ENCODE data around the gene TRAPPC12. TPM values are rescaled to one million over a fixed set of nuclear protein-coding genes. Genes with fewer than 3 reads are reported as not detected.
A peak's percentile ranks its signal among the peaks of the same experiment; 100 is the strongest.

TRAPPC12 gene
- polyA plus RNA-seq, 1 donor from 2014 or later, result 76.2 TPM

DNA sequence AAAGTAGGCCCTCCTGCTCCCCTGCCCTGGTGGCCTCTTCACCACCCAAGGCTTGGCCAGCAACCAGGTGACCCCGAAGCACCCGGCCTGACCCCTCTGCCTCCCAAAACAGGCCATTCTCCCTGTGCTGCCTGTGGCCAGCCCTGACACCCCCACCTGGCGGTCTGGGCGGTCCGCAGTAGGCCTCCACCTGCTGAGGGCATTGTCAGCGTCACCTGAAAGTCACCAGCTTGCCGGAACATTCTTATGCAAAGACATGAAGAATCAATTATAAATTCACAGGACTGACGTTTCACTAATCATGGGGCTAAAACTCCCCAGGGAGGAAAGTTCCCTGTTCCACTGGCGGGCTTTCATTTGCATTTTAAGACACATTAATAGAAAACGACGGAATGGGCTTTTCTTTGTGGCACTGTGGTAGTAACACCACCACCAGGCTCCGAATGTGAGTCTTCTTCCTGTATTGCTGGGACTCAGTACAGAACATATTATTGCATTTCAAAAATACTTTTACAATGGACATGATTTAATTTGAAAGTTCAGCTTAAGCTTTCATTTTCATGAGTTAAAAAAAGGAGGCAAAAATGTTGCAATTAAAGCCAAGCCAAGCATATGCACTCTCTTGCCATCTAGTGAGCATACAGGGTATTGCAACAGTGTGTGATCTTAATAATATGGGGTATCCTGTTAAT lies 82.5 kb downstream of the TRAPPC12 start:
- peak; percentile 90 for TF ChIP-seq SMC3 (conservative IDR thresholded peaks at IDR 0.05; ENCODE audit: poor library complexity)
- TF ChIP-seq, protein P1, sequence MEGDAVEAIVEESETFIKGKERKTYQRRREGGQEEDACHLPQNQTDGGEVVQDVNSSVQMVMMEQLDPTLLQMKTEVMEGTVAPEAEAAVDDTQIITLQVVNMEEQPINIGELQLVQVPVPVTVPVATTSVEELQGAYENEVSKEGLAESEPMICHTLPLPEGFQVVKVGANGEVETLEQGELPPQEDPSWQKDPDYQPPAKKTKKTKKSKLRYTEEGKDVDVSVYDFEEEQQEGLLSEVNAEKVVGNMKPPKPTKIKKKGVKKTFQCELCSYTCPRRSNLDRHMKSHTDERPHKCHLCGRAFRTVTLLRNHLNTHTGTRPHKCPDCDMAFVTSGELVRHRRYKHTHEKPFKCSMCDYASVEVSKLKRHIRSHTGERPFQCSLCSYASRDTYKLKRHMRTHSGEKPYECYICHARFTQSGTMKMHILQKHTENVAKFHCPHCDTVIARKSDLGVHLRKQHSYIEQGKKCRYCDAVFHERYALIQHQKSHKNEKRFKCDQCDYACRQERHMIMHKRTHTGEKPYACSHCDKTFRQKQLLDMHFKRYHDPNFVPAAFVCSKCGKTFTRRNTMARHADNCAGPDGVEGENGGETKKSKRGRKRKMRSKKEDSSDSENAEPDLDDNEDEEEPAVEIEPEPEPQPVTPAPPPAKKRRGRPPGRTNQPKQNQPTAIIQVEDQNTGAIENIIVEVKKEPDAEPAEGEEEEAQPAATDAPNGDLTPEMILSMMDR (IDR thresholded peaks at IDR 0.05; ENCODE audit: poor library complexity, severe bottlenecking), result peak; percentile 96
- TF ChIP-seq RAD21 (conservative IDR thresholded peaks at IDR 0.05), result peak; percentile 92
- TF ChIP-seq EZH2 (IDR thresholded peaks at IDR 0.05; ENCODE audit: borderline replicate concordance, insufficient read depth, low read length, poor library complexity, severe bottlenecking), result no peak
- H3K36me3 ChIP-seq (ENCODE audit: insufficient read depth, low read length), result peaks cover 2% of the 10 kb centered on the region
- H4K20me1 ChIP-seq (ENCODE audit: insufficient read depth), result no peaks in the 10 kb centered on the region
- no peak overlapping the region for H3K4me2 ChIP-seq (ENCODE audit: low read length)
- H3K27me3 ChIP-seq (ENCODE audit: insufficient read depth, low read depth, low read length), result no peaks in the 10 kb centered on the region
- H3K4me3 ChIP-seq (ENCODE audit: low read length), result no peak overlapping the region
- H3K27ac ChIP-seq (ENCODE audit: low read length), result no peak overlapping the region
- H2AFZ ChIP-seq (ENCODE audit: low read depth, low read length), result no peak overlapping the region
- no peaks in the 10 kb centered on the region for H3K79me2 ChIP-seq (replicated peaks; ENCODE audit: insufficient read depth, low read length)
- H3K9me2 ChIP-seq (ENCODE audit: insufficient read depth, low read length), result no peaks in the 10 kb centered on the region
- H3F3A ChIP-seq (ENCODE audit: insufficient read depth, low read length, poor library complexity, severe bottlenecking), result no peaks in the 10 kb centered on the region
- H3K9ac ChIP-seq (ENCODE audit: low read length), result peak overlapping the region; percentile 46
- H3K9me3 ChIP-seq (ENCODE audit: low read length), result no peaks in the 10 kb centered on the region

DNA sequence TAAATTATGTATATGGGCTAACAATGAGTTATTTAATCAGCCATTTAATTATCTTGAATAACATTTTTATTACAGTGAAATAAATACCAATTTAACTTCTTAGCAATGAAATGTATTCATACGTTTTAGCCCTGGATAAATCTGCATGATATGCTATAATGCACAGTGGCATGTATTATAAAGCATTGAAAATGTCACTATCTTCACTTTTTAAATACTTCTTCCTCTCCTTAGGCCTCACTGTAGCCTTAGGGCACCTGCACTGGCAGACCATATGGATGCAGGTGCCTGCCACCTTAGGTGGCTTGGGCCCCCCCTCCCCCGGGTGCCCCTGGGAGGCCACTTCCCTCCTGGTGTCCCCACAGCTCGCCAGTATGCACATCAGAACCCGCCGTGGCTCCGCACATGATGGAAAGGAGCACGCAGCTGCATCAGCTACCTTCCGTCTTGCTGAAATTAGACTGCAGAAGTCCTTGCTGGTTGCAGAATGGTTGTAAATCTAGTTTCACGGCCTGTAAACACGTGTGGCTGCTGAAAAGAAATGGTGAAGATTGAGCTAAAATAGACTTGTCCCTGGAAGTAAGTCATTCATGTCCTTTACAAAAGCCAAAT lies 83.1 kb downstream of the TRAPPC12 start:
- TF ChIP-seq, protein P2, sequence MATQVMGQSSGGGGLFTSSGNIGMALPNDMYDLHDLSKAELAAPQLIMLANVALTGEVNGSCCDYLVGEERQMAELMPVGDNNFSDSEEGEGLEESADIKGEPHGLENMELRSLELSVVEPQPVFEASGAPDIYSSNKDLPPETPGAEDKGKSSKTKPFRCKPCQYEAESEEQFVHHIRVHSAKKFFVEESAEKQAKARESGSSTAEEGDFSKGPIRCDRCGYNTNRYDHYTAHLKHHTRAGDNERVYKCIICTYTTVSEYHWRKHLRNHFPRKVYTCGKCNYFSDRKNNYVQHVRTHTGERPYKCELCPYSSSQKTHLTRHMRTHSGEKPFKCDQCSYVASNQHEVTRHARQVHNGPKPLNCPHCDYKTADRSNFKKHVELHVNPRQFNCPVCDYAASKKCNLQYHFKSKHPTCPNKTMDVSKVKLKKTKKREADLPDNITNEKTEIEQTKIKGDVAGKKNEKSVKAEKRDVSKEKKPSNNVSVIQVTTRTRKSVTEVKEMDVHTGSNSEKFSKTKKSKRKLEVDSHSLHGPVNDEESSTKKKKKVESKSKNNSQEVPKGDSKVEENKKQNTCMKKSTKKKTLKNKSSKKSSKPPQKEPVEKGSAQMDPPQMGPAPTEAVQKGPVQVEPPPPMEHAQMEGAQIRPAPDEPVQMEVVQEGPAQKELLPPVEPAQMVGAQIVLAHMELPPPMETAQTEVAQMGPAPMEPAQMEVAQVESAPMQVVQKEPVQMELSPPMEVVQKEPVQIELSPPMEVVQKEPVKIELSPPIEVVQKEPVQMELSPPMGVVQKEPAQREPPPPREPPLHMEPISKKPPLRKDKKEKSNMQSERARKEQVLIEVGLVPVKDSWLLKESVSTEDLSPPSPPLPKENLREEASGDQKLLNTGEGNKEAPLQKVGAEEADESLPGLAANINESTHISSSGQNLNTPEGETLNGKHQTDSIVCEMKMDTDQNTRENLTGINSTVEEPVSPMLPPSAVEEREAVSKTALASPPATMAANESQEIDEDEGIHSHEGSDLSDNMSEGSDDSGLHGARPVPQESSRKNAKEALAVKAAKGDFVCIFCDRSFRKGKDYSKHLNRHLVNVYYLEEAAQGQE (IDR thresholded peaks at IDR 0.05; ENCODE audit: borderline replicate concordance), result no peak
- peak; percentile 34 for TF ChIP-seq SMC3 (conservative IDR thresholded peaks at IDR 0.05; ENCODE audit: poor library complexity)
- Histone ChIP-seq H3F3A (ENCODE audit: insufficient read depth, low read length, poor library complexity, severe bottlenecking) (no peaks in the 10 kb centered on the region), H3K79me2 (replicated peaks; ENCODE audit: insufficient read depth, low read length) (no peaks in the 10 kb centered on the region), H2AFZ (ENCODE audit: low read depth, low read length) (no peak overlapping the region), H4K20me1 (ENCODE audit: insufficient read depth) (no peaks in the 10 kb centered on the region), H3K4me3 (ENCODE audit: low read length) (no peak overlapping the region), H3K9me2 (ENCODE audit: insufficient read depth, low read length) (no peaks in the 10 kb centered on the region), H3K9ac (ENCODE audit: low read length) (no peak overlapping the region), H3K4me2 (ENCODE audit: low read length) (no peak overlapping the region), H3K9me3 (ENCODE audit: low read length) (no peaks in the 10 kb centered on the region), H3K36me3 (ENCODE audit: insufficient read depth, low read length) (no peaks in the 10 kb centered on the region), H3K27ac (ENCODE audit: low read length) (no peak overlapping the region), H3K27me3 (ENCODE audit: insufficient read depth, low read depth, low read length) (no peaks in the 10 kb centered on the region)

DNA sequence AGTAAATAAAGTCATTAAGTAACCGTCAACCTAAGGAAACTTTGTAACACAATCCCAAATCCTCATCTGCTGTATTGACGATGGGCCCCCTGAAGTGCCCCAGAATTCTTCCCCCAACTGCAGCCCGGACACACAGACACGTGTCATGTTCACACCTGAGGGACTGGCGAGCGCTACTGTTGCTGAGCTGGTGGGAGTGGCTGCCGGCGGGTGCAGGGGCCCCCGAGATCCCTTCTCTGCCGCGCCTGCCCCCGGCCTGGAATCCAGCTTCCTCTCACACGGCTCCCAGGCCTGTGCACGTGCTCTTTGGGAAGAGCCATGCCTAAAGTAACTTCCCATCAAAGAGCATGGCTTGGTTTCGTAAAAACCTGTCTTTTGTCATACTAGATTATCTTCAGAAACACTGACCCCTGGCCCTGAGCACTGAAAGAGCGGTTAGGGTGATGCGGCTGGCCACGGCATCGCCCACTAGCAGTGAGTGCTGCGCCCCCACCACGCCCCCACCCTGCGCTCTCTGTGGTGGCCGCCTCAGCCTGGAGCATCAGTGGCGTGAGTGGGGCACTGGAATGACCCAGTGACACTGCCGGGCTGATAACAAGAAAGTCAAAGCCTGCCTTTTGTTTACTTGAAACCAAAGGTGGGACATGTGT lies 83.8 kb downstream of the TRAPPC12 start:
- Histone ChIP-seq H3K9me3 (ENCODE audit: low read length) (no peaks in the 10 kb centered on the region), H3K4me3 (ENCODE audit: low read length) (no peak overlapping the region), H3K9me2 (ENCODE audit: insufficient read depth, low read length) (no peaks in the 10 kb centered on the region), H2AFZ (ENCODE audit: low read depth, low read length) (no peak overlapping the region), H4K20me1 (ENCODE audit: insufficient read depth) (no peaks in the 10 kb centered on the region), H3F3A (ENCODE audit: insufficient read depth, low read length, poor library complexity, severe bottlenecking) (no peaks in the 10 kb centered on the region), H3K79me2 (replicated peaks; ENCODE audit: insufficient read depth, low read length) (no peaks in the 10 kb centered on the region), H3K4me2 (ENCODE audit: low read length) (no peak overlapping the region), H3K9ac (ENCODE audit: low read length) (no peak overlapping the region), H3K36me3 (ENCODE audit: insufficient read depth, low read length) (no peaks in the 10 kb centered on the region), H3K27me3 (ENCODE audit: insufficient read depth, low read depth, low read length) (no peaks in the 10 kb centered on the region), H3K27ac (ENCODE audit: low read length) (no peak overlapping the region)
- TF ChIP-seq MXI1 (conservative IDR thresholded peaks at IDR 0.05; ENCODE audit: poor library complexity, severe bottlenecking), result no peak
- TF ChIP-seq SMC3 (conservative IDR thresholded peaks at IDR 0.05; ENCODE audit: poor library complexity), result no peak
- TF ChIP-seq, protein P1 (IDR thresholded peaks at IDR 0.05; ENCODE audit: poor library complexity, severe bottlenecking), result no peak
- TF ChIP-seq RAD21 (conservative IDR thresholded peaks at IDR 0.05), result no peak
- TF ChIP-seq EP300 (conservative IDR thresholded peaks at IDR 0.05; ENCODE audit: poor library complexity, severe bottlenecking), result no peak
- no peak for TF ChIP-seq POLR2AphosphoS5 (IDR thresholded peaks at IDR 0.05)
- no peak for TF ChIP-seq TAF1 (IDR thresholded peaks at IDR 0.05; ENCODE audit: low read depth)
- no peak for TF ChIP-seq EZH2 (IDR thresholded peaks at IDR 0.05; ENCODE audit: borderline replicate concordance, insufficient read depth, low read length, poor library complexity, severe bottlenecking)
